ENCODE data around the gene TAF7.
"Not testable (repeated sequence)": the region's sequence is repeated elsewhere in the genome, so short reads cannot be mapped to it uniquely, and the experiment has no call there.

GRCh38 chr5:141340781-141341354 is 20.3 kb upstream of the TAF7 start:
- not testable (repeated sequence) for TF ChIP-seq POLR2AphosphoS5 (IDR thresholded peaks at IDR 0.05; ENCODE audit: low read depth, low read length); POLR2A (IDR thresholded peaks at IDR 0.05; ENCODE audit: low read depth, low read length); TAF1 (IDR thresholded peaks at IDR 0.05; ENCODE audit: borderline replicate concordance, low read depth, low read length)

Measured in GM12892 (cell line).